HepG2 (cell line): ENCODE data around the gene RHO. TPM values are rescaled to one million over a fixed set of nuclear protein-coding genes. Genes with fewer than 3 reads are reported as not detected.

Experiments
- ATAC-seq: fragments of 200-7000 bp; cut with Tn5 transposase; 3 replicates; pipeline ENCODE4 v1.9.1; 2020; ENCODE audit warnings: mild to moderate bottlenecking, moderate library complexity
- BruUV-seq: library from RNA; stranded (reverse); fragments of 400-500 nt; replicated peaks from 2 replicates; lab custom pipeline; 2021; lab: Mats Ljungman, UMichigan
- CTCF ChIA-PET: fragments of 300-600 bp; formaldehyde crosslinking; extraction: SDS; loops from one replicate; lab custom pipeline; 2021; ENCODE audit warnings: low total read pairs, inconsistent platforms, low intra/inter-chr PET ratio; lab: Yijun Ruan, JAX
- POLR2A ChIA-PET: fragments of 350-600 bp; sonication (Branson Sonifier 250); formaldehyde crosslinking; loops from one replicate; lab custom pipeline; 2020; ENCODE audit warnings: antibody characterized with exemption, inconsistent platforms; lab: Yijun Ruan, JAX
- DNase-seq: peaks from one replicate; pipeline ENCODE4 v3.0.0-alpha.2; 2015; ENCODE audit warnings: low spot score
- FAIRE-seq: peaks from 3 replicates; lab custom pipeline; 2011; peaks lifted over from hg19 to GRCh38; lab: Jason Lieb, UNC
- H2AFZ ChIP-seq: one replicate; pipeline ENCODE4 v1.6.1; 2011; ENCODE audit warnings: low read length, inconsistent platforms
- H3K27ac ChIP-seq: fragments of 300-600 bp; 3 replicates; pipeline ENCODE4 v1.8.0; 2011; ENCODE audit warnings: mixed run types, mild to moderate bottlenecking, mixed read lengths, low read length, inconsistent platforms; ENCODE audit not compliant: insufficient read depth; ENCODE audit errors: extremely low read length
- H3K27me3 ChIP-seq, 2 experiments: fragments of 200-600 bp in 1 of 2; 2 replicates in 1 of 2; 3 replicates in 1 of 2; pipeline versions ENCODE4 v1.6.0 to v1.8.0; 2011; ENCODE audit warnings: low read length in 2 of 2, mild to moderate bottlenecking in 2 of 2, moderate library complexity in 2 of 2, inconsistent platforms in 1 of 2; ENCODE audit not compliant: insufficient read depth in 2 of 2, control insufficient read depth in 1 of 2
- H3K36me3 ChIP-seq, 2 experiments: fragments of 200-600 bp in 1 of 2; replicated peaks in 1 of 2; 2 replicates in 1 of 2; 3 replicates in 1 of 2; pipeline versions ENCODE4 v1.5.1 to v1.8.0; 2011; ENCODE audit warnings: low read length in 2 of 2, inconsistent platforms in 1 of 2; ENCODE audit not compliant: insufficient read depth in 2 of 2, control insufficient read depth in 1 of 2
- H3K4me1 ChIP-seq: 2 replicates; pipeline ENCODE4 v1.5.1; 2012; ENCODE audit warnings: low read length, inconsistent platforms; ENCODE audit not compliant: insufficient read depth
- H3K4me2 ChIP-seq: 2 replicates; pipeline ENCODE4 v1.6.0; 2011; ENCODE audit warnings: low read depth, low read length, inconsistent platforms
- H3K4me3 ChIP-seq, 3 experiments: fragments of 200-600 bp in 1 of 3; sonication (generic), shearing (Covaris generic) in 1 of 3; replicated peaks in 1 of 3; 2 replicates each; pipeline ENCODE4 v1.5.1; 2011 to 2016; ENCODE audit warnings: low read length in 3 of 3, inconsistent platforms in 2 of 3, low read depth in 2 of 3, mild to moderate bottlenecking in 2 of 3, control low read depth in 1 of 3, mixed read lengths in 1 of 3; ENCODE audit not compliant: insufficient read depth in 1 of 3
- H3K79me2 ChIP-seq: one replicate; pipeline ENCODE4 v1.6.1; 2011; ENCODE audit warnings: low read length, inconsistent platforms; ENCODE audit not compliant: insufficient read depth
- H3K9ac ChIP-seq: 2 replicates; pipeline ENCODE4 v1.6.0; 2011; ENCODE audit warnings: mild to moderate bottlenecking, low read depth, low read length, inconsistent platforms; ENCODE audit not compliant: insufficient read depth
- H3K9me3 ChIP-seq: 2 replicates; pipeline ENCODE4 v1.5.1; 2012; ENCODE audit warnings: mild to moderate bottlenecking, low read length
- H4K20me1 ChIP-seq: 2 replicates; pipeline ENCODE4 v1.6.0; 2011; ENCODE audit warnings: inconsistent platforms, mild to moderate bottlenecking, low read length, moderate library complexity; ENCODE audit not compliant: insufficient read depth
- ETS1 ChIP-seq: sonication (generic); formaldehyde crosslinking; IDR thresholded peaks from 2 replicates; pipeline ENCODE4 v1.4.0; 2020; ENCODE audit warnings: missing genetic modification reagents
- GATAD2A ChIP-seq: IDR thresholded peaks from 2 replicates; pipeline ENCODE4 v1.6.1; 2016
- HNRNPH1 ChIP-seq: fragments of 200-400 bp; formaldehyde crosslinking; optimal IDR thresholded peaks from 2 replicates; pipeline ENCODE3; 2017; ENCODE audit warnings: mild to moderate bottlenecking, low read depth, low read length
- JARID2 ChIP-seq: sonication (generic); formaldehyde crosslinking; IDR thresholded peaks from 2 replicates; pipeline ENCODE4 v1.8.1; 2023; ENCODE audit warnings: missing genetic modification reagents, inconsistent platforms; ENCODE audit not compliant: insufficient replicate concordance
- MEIS1 ChIP-seq: sonication (generic); formaldehyde crosslinking; IDR thresholded peaks from 2 replicates; pipeline ENCODE4 v1.9.0; 2021; ENCODE audit warnings: mild to moderate bottlenecking, missing genetic modification reagents, moderate library complexity, borderline replicate concordance
- MIER3 ChIP-seq: IDR thresholded peaks from 2 replicates; pipeline ENCODE4 v1.6.1; 2016; ENCODE audit warnings: missing compliant biosample characterization, borderline replicate concordance
- MTF2 ChIP-seq: sonication (generic); formaldehyde crosslinking; IDR thresholded peaks from 2 replicates; pipeline ENCODE4 v1.5.0; 2020; ENCODE audit warnings: missing genetic modification reagents, borderline replicate concordance
- NFIB ChIP-seq: sonication (generic); formaldehyde crosslinking; IDR thresholded peaks from 2 replicates; pipeline ENCODE4 v1.9.0; 2021; ENCODE audit warnings: missing genetic modification reagents, mild to moderate bottlenecking, borderline replicate concordance
- POLR2A ChIP-seq, 2 experiments: IDR thresholded peaks; 2 replicates each; pipeline ENCODE4 v1.6.1; 2011; ENCODE audit warnings: low read depth in 2 of 2, low read length in 2 of 2, mild to moderate bottlenecking in 1 of 2, moderate library complexity in 1 of 2; ENCODE audit not compliant: insufficient read depth in 1 of 2
- PRDM15 ChIP-seq: sonication (generic); formaldehyde crosslinking; IDR thresholded peaks from 2 replicates; pipeline ENCODE4 v1.4.0; 2020; ENCODE audit warnings: missing genetic modification reagents
- RARA ChIP-seq: IDR thresholded peaks from 2 replicates; pipeline ENCODE4 v1.6.1; 2016; ENCODE audit warnings: missing genetic modification reagents, missing compliant biosample characterization
- SSRP1 ChIP-seq: IDR thresholded peaks from 2 replicates; pipeline ENCODE4 v1.6.1; 2016; ENCODE audit warnings: control low read depth
- TFDP2 ChIP-seq: sonication (generic); formaldehyde crosslinking; IDR thresholded peaks from 2 replicates; pipeline ENCODE4 v1.4.0; 2020; ENCODE audit warnings: missing genetic modification reagents
- TOE1 ChIP-seq: sonication (generic); formaldehyde crosslinking; IDR thresholded peaks from 2 replicates; pipeline ENCODE4 v1.4.0; 2020; ENCODE audit warnings: mild to moderate bottlenecking, missing genetic modification reagents
- ZC3H4 ChIP-seq: sonication (generic); formaldehyde crosslinking; IDR thresholded peaks from 2 replicates; pipeline ENCODE4 v1.4.0; 2020; ENCODE audit warnings: missing genetic modification reagents, borderline replicate concordance
- ZNF460 ChIP-seq: sonication (generic); formaldehyde crosslinking; IDR thresholded peaks from 2 replicates; pipeline ENCODE4 v1.5.1; 2020; ENCODE audit warnings: missing genetic modification reagents, mild to moderate bottlenecking, borderline replicate concordance
- WGBS: methylation state at CpG from one replicate; pipeline ENCODE4 v1.1.6; 2017; ENCODE audit warnings: low lambda C conversion rate; 5-methylcytosine and 5-hydroxymethylcytosine counted together
- in situ Hi-C: cut with HindIII; loops from 2 replicates; pipeline ENCODE4 v1.10.0; 2017; ENCODE audit warnings: low pct_unique_long_range_greater_than_20kb; ENCODE audit not compliant: extremely low pct_ligation_motif_present
- intact Hi-C: fragments of 100-400 bp; cut with micrococcal nuclease; formaldehyde crosslinking; loops from one replicate; pipeline ENCODE4 v1.10.0; 2022; ENCODE audit not compliant: unreplicated experiment
- polyA plus RNA-seq, 8 experiments: library from polyadenylated mRNA; depleted of rRNA in 3 of 8; stranded (reverse) in 7 of 8; unstranded in 1 of 8; fragments of >200 nt; fragmentation: Illumina TruSeq in 4 of 8; extraction: Trizol in 4 of 8; gene quantifications; 2 replicates each; pipeline versions ENCODE4 v1.2.1 to v1.2.3, GENCODE V29; 2011 to 2016; ENCODE audit warnings: low read depth in 4 of 8, missing spikeins in 1 of 8, mixed read lengths in 1 of 8; ENCODE audit not compliant: insufficient read depth in 1 of 8
- total RNA-seq, 5 experiments: library from RNA; depleted of rRNA; stranded (reverse); fragments of >200 nt; fragmentation: Illumina TruSeq; extraction: Trizol; gene quantifications; 2 replicates each; pipeline ENCODE4 v1.2.3, GENCODE V29; 2016; ENCODE audit warnings: low read depth in 1 of 5
- TF ChIP-seq, protein P1 (sequence below): IDR thresholded peaks from 2 replicates; pipeline ENCODE4 v1.6.1; 2016; ENCODE audit warnings: control low read depth

Gene RHO
- total and polyA plus RNA-seq, 2 of the 13 experiments (the other 11 are each of a cell fraction or from before 2014, with no cell fraction given): not detected

GRCh38 chr3:129535075-129535474 lies 6.6 kb downstream of the RHO start:
- ChIA-PET CTCF (no interaction called here), POLR2A (interaction anchor here (0.7 to 3.6 kb wide), 15 partner anchors 8 to 219 kb away, joined by 3 to 33 read pairs (median 6); partner anchors contain the start of gene H1-8)
- no TSS peak for BruUV-seq
- intact Hi-C loops: no loop called here
- no peaks in the 10 kb centered on the region for H3K9me3 ChIP-seq
- H3K4me1 ChIP-seq: peaks cover 79% of the 10 kb centered on the region
- H4K20me1 ChIP-seq: no peaks in the 10 kb centered on the region
- peak overlapping the region; percentile 81 for H3K4me2 ChIP-seq
- DNase-seq: peak; percentile 64
- no peaks in the 10 kb centered on the region for H3K36me3 ChIP-seq
- in situ Hi-C loops: no loop called here
- 0% methylated on average over 1 of the region's 1 CpG for WGBS
- H3K79me2 ChIP-seq: no peaks in the 10 kb centered on the region
- peak overlapping the region; percentile 3 to 59 (median 30); a peak in 4 of 6 replicates for H3K4me3 ChIP-seq
- peak; percentile 37 for FAIRE-seq
- ATAC-seq: peak; percentile 79
- H3K27me3 ChIP-seq: no peaks in the 10 kb centered on the region
- peak overlapping the region; percentile 28 for H3K9ac ChIP-seq
- H3K27ac ChIP-seq: peak overlapping the region; percentile 66
- peak overlapping the region; percentile 30 for H2AFZ ChIP-seq
- TF ChIP-seq SSRP1 (CRISPR knock-in tag) (no peak), POLR2A (IDR thresholded peaks at IDR 0.05; ENCODE audit: insufficient read depth in 1 of 2, low read depth in 2 of 2, low read length in 2 of 2) (peak in 1 of 2 experiments; percentile 19; a peak in 1 of 4 replicates), TOE1 (CRISPR knock-in tag) (no peak), ZNF460 (CRISPR knock-in tag) (no peak), TFDP2 (no peak), ETS1 (CRISPR knock-in tag) (no peak), GATAD2A (CRISPR knock-in tag) (peak; percentile 70), RARA (peak; percentile 48), JARID2 (CRISPR knock-in tag) (no peak), MTF2 (no peak), HNRNPH1 (no peak), ZC3H4 (CRISPR knock-in tag) (no peak), MEIS1 (0 out of 2 replicates have a peak, but pooled peaks have one; percentile 17), MIER3 (no peak), PRDM15 (CRISPR knock-in tag) (no peak), NFIB (CRISPR knock-in tag) (no peak)
- TF ChIP-seq, protein P1, sequence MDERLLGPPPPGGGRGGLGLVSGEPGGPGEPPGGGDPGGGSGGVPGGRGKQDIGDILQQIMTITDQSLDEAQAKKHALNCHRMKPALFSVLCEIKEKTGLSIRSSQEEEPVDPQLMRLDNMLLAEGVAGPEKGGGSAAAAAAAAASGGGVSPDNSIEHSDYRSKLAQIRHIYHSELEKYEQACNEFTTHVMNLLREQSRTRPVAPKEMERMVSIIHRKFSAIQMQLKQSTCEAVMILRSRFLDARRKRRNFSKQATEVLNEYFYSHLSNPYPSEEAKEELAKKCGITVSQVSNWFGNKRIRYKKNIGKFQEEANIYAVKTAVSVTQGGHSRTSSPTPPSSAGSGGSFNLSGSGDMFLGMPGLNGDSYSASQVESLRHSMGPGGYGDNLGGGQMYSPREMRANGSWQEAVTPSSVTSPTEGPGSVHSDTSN (CRISPR knock-in tag): no peak
